GM21367 (cell line): Measurements from ENCODE around the gene TBC1D22B.

Experiments used
- ATAC-seq: cut with Tn5 transposase; IDR thresholded peaks from one replicate; pipeline ENCODE4 v1.9.1; 2021; ENCODE audit not compliant: unreplicated experiment

Gene TBC1D22B, protein sequence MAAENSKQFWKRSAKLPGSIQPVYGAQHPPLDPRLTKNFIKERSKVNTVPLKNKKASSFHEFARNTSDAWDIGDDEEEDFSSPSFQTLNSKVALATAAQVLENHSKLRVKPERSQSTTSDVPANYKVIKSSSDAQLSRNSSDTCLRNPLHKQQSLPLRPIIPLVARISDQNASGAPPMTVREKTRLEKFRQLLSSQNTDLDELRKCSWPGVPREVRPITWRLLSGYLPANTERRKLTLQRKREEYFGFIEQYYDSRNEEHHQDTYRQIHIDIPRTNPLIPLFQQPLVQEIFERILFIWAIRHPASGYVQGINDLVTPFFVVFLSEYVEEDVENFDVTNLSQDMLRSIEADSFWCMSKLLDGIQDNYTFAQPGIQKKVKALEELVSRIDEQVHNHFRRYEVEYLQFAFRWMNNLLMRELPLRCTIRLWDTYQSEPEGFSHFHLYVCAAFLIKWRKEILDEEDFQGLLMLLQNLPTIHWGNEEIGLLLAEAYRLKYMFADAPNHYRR

DNA sequence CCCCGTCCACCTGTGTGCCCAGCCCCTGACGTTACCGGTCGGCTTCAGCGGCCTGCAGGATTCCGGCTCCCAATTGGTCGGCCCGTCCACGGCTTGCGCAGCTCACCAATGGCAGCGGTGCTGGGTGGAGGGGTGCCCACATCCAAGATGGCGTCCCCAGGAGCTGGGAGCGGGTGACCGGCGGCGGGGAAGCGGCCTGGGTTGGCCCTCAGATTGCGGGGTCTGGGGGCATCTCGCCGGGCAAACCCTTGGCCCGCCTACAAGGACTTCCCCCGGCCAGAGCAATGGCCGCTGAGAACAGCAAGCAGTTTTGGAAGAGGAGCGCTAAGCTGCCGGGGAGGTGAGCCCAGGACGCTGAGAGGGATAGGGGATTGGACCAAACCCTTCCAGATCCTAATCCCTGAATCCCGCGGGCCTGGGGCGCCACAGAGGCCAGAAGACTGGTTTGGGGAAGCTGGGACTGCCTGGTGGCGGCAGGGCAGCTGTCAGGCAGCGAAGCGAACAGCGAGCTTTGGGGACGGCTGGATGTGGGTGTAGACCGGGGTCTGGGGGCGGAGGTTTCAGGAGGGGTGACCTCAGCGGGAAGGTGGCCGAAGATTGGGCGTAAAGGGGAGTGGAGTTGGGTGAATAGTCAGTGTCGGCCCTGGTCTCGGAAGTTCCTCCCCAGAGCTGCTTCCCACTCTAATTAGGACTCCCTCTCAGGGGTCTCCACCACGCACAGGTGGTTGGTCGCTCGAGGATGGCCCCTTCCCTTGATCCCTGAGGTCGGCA is at the start of gene TBC1D22B, which contains the start of gene TMEM217:
Gene TBC1D22B, plus strand, starts transcription at position 139 of the 771 bp plus-strand sequence. Its CDS starts 146 bp downstream, at position 285.
Gene TMEM217, minus strand, starts transcription at position 511 of the 771 bp plus-strand sequence. CDS start 39,114 bp downstream, outside the sequence.
- ATAC-seq = peak; percentile 95

DNA sequence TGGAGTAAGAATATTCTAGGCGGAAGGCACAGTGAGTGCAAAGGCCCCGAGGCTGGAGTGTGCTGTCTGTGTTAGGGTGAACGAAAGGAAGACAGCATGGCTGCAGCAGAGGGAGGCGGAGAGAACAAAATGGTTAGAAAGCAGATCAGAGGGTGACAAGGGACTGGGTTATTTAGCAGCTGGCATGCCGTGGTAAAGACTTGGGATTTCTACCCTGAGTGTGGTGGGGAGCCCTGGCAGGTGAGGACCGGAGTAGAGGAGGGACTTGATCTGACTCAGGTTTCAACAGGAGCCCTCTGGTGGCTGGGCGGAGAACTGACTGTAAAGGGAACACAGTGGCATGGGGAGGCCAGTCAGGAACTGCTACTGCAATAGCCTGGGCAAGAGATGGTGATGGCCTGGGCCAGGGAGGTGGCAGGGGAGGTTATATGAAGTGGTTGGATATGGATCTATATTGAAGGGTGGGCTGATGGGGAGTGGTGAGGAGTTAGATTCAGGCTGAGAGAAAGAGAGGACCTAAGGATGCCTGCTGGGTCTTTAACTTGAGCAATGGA is 49.6 kb upstream of the TBC1D22B start:
- no peak for ATAC-seq

DNA sequence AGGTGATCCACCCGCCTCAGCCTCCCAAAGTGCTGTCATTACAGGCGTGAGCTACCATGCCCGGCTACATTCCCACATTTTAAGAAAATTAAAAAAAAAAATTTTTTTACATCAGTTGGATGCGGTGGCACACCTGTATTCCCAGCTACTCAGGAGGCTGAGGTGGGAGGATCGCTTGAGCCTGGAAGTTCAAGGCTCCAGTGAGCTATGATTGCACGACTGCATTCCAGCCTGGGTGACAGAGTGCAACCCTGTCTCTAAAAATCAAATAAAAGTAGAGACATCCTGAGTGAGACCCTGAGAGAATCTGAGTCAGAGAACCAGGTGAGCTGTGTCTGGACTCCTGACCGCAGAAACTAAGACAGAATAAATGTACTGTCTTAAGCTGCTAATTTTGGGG is 48.8 kb upstream of the TBC1D22B start:
- no peak for ATAC-seq

DNA sequence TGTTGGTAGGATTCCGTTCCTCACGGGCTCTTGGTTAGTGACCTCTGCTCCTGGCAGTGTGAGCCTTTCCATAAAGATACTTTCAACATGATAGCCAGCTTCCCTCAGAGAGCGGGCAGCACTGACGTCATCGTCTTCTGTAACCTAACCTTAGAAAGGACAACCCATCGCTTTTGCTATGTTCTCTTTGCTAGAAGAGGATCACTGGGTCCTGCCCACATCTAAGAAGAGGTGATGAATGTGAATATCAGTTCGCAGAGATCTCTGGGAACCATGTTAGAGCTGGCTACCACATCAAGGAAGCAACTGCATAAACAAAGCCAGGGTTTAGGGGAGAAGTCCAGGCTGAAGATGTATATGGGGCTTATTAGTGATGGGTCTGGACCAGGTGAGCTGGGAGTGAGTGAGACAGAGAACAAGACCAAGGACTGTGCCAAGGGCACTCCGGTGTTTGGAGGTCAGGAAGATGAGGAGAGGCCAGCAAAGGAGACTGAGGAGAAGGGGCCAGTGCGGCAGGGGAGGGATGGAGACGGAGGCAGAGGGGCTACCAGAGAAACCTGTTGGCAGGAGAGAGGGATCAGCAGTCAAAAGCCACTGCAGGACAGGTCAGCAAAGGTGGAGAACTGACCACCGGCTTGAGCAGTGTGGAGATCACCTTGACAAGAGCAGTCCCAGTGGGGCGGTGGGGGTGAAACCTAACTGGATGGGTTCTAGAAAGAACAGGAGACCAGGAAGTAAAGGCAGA is 47.9 kb upstream of the TBC1D22B start:
- no peak for ATAC-seq

DNA sequence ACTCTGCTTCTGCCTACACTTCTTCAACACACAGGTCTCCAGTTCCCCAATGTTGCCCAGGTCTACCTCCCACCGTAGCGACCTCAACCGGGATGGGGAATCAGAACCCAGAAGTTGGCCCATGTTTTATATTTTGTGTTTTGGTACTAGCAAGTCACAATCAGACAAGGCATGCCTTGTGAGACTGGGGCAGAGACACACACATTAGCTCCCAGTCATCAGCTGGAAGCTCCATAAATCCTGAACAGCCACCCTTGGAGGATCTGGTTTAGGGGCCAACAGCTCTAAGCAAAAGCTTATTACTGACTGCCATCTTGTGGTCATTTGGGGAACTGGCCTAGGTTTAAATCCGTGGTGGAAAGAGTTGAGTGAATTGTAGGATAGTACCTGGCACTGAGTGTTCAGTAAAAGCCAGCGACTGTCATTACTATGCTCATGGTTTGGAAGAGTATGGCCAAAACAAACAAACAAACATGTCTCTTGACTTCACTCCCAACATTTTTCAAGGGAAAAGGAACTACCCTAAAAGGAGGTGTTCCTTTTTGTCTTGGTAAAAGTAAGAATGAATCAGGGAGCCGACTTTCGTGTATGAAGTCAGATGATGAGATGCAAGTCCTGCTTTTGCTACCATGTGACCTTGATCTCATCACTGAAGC is 47.1 kb upstream of the TBC1D22B start:
- ATAC-seq = no peak

DNA sequence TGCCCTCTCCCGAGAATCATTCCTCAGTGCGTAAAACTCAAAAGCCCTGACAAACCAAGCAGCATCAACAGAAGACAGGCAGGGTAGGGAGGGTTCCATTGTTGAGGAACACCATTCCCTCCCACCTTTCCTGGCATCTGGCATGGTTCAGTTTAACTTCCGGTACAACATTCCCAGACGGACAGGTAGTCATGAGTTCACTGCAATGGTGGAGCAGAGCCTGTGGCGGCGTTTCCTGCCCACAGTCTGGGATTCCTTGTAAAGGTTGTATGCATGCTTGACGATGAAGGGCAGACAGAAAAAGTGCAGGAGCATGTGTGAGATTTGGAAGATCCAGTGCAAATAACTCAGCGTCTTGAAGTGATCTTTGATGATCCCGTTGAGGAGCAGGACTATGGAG is 45.3 kb upstream of the TBC1D22B start:
- no peak for ATAC-seq

DNA sequence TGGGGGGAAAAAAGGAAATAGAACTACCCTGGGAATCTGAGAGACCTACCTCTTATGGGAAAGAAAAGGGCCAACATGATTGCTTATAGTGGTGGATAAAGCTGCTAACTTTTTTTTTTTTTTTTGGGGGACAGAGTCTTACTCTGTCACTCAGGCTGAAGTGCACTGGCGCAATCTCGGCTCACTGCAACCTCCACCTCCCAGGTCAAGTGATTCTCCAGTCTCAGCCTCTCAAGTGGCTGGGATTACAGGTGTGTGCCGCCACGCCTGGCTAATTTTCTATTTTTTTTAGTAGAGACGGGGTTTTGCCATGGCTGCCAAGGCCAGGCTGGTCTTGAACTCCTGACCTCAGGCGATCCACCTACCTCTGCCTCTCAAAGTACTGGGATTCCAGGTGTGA is 39.5 kb upstream of the TBC1D22B start:
- no peak for ATAC-seq

DNA sequence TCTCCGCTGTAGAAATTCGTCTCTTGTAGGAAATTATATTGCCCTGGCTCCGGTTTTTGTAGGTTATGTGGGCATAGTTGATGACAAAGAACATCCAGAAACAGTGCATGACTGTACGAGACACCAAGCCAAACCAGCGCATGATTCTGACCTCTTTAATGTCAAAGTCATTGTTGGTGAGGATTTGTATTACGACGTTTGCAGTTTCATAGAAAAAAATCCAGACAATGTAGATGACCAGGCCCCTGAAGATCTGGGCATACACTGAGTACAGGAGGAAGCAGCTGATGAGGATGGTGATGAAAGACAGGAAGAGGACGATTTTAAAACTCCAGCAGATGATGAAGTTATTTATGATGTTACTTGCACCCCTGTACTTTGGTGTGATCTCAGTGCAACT is 39.1 kb upstream of the TBC1D22B start:
- ATAC-seq = no peak

DNA sequence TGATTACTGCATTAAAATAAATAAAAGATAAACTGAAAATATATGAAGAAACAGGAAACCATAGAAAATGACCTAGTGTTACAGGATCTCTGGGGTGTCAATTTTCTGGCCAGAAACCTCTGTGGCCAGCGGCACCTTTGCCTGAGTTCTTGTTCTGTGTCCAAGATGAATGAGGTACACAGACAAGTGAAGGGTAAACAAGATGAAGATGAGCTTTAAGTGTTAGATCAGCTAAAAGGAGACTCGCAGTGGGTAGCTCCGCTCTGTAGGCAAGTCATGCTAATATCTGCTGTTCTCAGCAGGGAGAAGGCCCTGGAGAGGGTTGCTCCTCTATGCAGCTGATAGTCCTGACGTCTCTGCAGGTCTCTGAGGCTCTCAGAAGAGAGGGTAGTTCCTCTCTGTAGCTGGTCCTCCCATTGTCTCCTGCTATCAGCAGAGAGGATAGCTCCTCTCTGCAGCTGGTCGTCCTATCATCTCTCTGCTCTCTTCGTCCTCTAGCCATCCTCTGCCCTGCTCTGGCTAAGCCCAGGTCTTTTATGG is 35.9 kb upstream of the TBC1D22B start:
- ATAC-seq = no peak

DNA sequence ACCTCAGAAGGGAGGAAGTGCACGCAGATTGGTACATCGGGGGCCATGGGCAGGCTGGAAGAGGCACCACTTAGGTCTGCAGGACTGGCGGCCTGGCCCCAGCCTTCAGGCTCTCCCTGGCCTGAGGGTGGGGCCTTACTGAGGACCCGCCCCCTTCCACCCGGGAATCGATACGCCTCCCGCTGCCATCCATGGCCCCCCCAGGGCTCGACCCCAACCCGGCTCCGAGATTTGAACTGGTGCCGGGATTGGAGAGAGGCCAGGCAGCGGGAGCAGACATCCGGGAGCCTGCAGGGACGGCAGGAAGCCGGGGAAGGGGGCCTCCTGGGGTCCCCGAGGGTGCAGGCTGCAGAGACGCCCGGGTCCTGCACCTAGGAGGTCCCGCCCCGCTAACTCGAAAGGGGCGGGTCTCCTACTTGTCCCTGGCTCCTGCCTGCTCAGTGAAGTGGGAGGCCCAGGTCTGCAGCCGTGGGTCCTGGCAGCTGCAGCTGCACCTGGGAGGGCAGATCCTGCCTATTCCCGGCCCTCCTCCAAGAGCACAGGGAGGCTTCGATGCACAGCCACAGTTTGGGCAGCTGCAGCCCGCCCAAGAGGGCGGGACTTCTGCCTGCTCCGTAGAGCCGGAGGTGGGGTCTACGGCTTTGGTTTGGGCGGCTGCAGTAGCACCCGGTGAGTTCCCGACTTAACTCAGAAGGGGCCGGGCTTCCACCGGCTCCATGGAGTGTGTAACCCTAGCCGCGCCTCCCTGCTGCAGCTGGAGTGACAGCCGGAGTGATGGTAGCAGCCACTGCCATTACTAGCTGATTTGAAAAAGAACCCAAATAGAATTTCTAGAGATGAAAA is 35.2 kb upstream of the TBC1D22B start:
- peak; percentile 89 for ATAC-seq

DNA sequence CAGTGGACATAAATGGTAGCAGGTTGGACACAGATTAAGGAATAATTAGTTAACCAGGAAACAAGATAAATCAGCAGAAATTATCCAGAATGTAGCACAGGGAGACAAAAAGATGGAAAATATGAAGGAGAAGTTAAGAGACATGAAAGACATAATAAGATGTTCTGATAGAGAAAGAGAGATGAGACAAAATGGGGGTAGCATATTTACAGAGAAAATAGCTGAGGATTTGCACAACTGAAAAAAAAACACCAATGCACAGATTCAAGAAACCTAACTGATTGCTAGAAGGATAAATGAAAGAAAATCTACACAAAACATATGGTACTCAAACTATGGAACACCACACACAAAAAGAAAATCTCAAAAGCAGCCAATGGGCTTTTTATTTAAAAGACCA is 34.6 kb upstream of the TBC1D22B start:
- no peak for ATAC-seq

DNA sequence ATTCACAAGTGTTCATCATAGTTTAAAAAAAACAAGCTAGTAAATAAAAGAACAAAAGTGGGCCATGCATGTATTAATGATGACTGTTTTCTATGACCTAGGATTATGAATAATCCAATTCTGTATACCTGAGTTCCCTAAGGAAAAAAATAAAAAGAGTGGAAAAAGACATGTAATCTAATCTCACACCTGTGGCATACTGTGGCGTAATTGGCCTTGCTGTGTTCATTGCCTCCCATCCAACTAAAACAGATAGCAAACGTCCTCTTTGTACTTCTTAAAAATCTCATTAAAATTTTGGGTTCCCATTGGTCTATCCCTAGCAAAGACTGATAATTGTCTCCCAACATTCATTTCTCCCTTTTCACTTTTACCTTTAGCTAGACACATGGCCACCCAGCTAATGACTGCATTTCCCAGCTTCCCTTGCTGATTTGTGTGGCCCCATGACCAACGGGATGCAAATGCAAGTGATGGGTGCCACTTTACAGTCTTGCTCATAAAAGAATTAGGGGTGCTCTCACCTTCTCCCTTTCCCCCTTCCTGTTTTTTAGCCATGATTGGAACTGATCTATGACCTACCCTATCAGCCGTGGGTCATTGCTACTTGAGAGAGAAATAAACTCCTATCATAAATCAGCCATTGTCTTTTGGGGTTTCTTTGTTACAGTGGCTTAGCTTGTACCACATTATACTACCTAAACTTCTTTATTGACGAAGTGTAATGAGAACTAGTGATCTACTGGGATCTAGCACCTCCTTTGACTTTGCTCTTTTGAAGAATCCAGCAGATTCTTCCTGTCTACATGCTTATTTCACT is 32.0 kb upstream of the TBC1D22B start:
- ATAC-seq = no peak

DNA sequence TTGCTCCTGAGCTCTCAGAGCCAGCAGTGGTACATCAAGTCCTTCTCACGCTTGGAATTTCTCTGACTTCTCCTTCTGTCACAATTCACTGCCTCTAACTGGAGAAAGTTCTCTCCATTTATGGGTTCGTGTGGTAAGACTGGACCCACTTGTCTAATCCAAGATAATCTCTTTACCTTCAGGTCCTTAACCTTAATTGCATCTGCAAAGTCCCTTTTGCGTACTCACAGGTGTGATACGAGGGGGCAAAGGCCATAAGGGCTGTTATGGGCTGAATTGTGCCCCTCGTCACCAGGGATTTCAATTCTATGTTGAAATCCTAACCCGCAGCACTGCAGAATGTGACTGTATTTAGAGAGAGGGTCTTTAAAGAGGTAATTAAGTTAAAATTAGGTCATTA is 27.5 kb upstream of the TBC1D22B start:
- no peak for ATAC-seq

DNA sequence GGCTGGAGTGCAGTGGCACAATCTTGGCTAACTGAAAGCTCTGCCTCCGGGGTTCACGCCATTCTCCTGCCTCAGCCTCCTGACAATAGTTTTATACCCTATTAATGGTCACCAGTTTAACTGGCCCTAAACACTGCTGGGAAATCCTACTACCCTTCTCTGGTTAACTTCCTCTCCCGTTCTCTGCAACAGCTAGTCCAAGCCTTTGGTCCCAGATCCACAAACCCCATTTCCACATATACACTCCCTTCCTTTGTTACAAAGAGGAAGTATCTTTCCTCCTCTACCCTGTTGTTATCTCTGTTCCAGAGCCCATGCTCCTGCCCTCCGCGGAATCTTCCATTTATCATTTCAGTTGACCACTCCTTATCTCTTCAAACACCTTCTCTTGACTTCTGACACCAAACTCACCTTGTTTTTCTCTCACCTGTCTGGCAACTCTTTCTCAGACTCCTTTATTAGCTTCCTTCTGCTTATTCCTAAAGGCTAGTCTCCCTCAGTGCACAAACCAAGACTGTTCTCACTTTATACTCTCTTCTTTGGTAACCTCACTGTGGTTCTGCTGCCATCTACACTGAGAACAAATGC is 25.0 kb upstream of the TBC1D22B start:
- ATAC-seq = no peak

DNA sequence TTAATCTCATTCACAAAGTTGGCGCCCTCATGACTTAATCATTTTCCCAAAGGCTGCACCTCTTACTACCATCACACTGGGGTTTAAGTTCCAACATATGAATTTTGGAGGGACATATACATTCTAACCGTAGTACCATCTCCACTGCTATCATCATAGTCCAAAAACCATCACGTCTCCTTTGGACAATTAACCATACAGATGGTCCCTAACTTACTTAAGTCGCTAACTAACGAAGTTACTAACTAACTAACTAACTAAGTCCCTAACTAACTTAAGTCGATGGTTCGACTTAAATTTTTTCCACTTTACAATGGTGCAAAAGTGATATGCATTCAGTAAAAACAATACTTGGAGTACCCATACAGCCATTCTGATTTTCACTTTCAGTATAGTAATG is 24.0 kb upstream of the TBC1D22B start:
- no peak for ATAC-seq

DNA sequence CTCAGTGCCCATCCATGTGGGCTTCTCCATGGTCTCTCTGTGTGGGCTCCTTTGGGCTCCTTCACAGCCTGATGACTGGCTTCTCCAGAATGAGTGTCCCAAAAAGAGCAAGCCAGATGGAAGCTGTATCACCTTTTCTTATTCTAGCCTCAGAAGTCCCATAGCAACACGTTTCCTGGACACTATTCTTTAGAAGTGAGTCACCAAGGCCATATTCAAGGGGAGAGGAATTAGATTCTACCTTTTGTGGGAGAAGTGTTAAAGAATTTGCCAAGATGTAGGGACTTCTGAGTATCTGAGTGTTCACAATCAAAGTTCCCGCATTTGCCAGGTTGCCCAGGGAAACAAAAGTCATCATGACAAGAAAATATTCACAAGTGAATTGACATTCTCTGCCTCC is 20.7 kb upstream of the TBC1D22B start:
- no peak for ATAC-seq

DNA sequence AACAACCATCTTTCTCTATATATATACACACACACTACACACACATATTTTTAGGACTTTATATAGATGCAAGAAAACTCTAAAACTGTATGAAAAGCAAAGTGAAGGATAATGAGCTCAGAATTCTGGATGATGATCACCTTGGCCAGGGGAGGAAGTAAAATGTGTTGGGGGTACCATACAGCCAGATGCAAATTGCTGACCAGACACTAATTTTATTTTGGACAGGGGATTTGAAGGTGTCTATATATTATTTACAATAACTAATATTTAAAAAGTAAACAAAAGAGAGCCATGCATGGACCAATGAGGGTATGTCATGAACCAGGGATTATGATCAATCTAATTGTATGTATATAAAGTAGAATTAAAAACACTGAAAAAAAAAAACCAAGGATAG is 19.8 kb upstream of the TBC1D22B start:
- no peak for ATAC-seq

DNA sequence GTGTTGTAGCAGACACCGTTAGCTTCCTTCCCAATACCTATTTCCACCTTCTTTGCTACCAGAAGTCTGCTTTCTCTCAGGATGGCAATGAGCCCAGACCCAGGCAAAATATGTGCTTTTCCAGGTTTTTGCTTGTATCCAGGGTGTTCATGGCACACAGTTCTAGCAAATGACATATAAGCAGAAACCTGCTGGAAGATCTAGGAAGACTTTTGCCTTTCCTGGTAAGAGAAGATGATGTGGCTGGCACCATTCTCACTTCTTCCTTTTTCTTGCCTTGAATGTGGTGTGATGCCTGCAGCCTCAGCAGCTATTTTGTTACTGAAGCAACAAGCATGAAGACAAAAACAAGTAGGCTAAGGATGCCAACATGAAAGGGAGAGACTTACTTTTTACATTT is 19.2 kb upstream of the TBC1D22B start:
- no peak for ATAC-seq
